Astrocyte (in vitro differentiated cells and primary cell): ENCODE data around the gene LRMDA. TPM values are rescaled to one million over a fixed set of nuclear protein-coding genes. Genes with fewer than 3 reads are reported as not detected.
"Not testable (repeated sequence)": the region's sequence is repeated elsewhere in the genome, so short reads cannot be mapped to it uniquely, and the experiment has no call there.

Source experiments
- DNase-seq: peaks from one replicate; pipeline ENCODE4 v3.0.0-alpha.2; 2010; ENCODE audit warnings: low read depth
- FAIRE-seq: peaks from 2 replicates; lab custom pipeline; 2011; peaks lifted over from hg19 to GRCh38; lab: Jason Lieb, UNC
- H2AFZ ChIP-seq: 2 replicates; pipeline ENCODE4 v1.6.0; 2012; ENCODE audit warnings: low read depth, low read length, inconsistent platforms
- H3K27ac ChIP-seq: 2 replicates; pipeline ENCODE4 v1.5.1; 2011; ENCODE audit warnings: low read depth, low read length, inconsistent platforms
- H3K27me3 ChIP-seq: 2 replicates; pipeline ENCODE4 v1.6.0; 2011; ENCODE audit warnings: low read length, inconsistent platforms; ENCODE audit not compliant: insufficient read depth
- H3K36me3 ChIP-seq: 2 replicates; pipeline ENCODE4 v1.5.1; 2011; ENCODE audit warnings: low read length, inconsistent platforms; ENCODE audit not compliant: insufficient read depth
- H3K4me1 ChIP-seq: 2 replicates; pipeline ENCODE4 v1.5.1; 2011; ENCODE audit warnings: low read length, inconsistent platforms; ENCODE audit not compliant: insufficient read depth
- H3K4me2 ChIP-seq: 2 replicates; pipeline ENCODE4 v1.6.0; 2012; ENCODE audit warnings: low read length, inconsistent platforms
- H3K4me3 ChIP-seq: 2 replicates; pipeline ENCODE4 v1.5.1; 2011; ENCODE audit warnings: low read depth, mild to moderate bottlenecking, low read length, inconsistent platforms; ENCODE audit not compliant: insufficient read depth
- H3K79me2 ChIP-seq: 2 replicates; pipeline ENCODE4 v1.6.0; 2012; ENCODE audit warnings: mild to moderate bottlenecking, low read length, inconsistent platforms; ENCODE audit not compliant: insufficient read depth
- H3K9ac ChIP-seq: 2 replicates; pipeline ENCODE4 v1.6.0; 2012; ENCODE audit warnings: mild to moderate bottlenecking, low read length, inconsistent platforms
- H3K9me3 ChIP-seq: 2 replicates; pipeline ENCODE4 v1.5.1; 2012; ENCODE audit warnings: low read depth, mild to moderate bottlenecking, low read length, inconsistent platforms; ENCODE audit not compliant: insufficient read depth
- H4K20me1 ChIP-seq: 2 replicates; pipeline ENCODE4 v1.6.0; 2012; ENCODE audit warnings: low read length, inconsistent platforms; ENCODE audit not compliant: insufficient read depth
- H3K27ac Mint-ChIP-seq: one replicate; pipeline ENCODE4 v1.8.0; 2021; ENCODE audit warnings: mild to moderate bottlenecking, mixed read lengths; ENCODE audit not compliant: unreplicated experiment
- H3K27me3 Mint-ChIP-seq: one replicate; pipeline ENCODE4 v1.8.0; 2021; ENCODE audit warnings: low read depth, mixed read lengths; ENCODE audit not compliant: unreplicated experiment
- H3K36me3 Mint-ChIP-seq: one replicate; pipeline ENCODE4 v1.8.0; 2021; ENCODE audit warnings: low read depth, mixed read lengths; ENCODE audit not compliant: unreplicated experiment
- H3K4me1 Mint-ChIP-seq: one replicate; pipeline ENCODE4 v1.8.0; 2021; ENCODE audit warnings: low read depth, mixed read lengths; ENCODE audit not compliant: unreplicated experiment
- H3K4me3 Mint-ChIP-seq: one replicate; pipeline ENCODE4 v1.8.0; 2021; ENCODE audit warnings: mild to moderate bottlenecking, moderate library complexity, mixed read lengths; ENCODE audit not compliant: unreplicated experiment
- H3K9me3 Mint-ChIP-seq: one replicate; pipeline ENCODE4 v1.8.0; 2021; ENCODE audit warnings: mild to moderate bottlenecking, mixed read lengths; ENCODE audit not compliant: unreplicated experiment
- CTCF ChIP-seq: IDR thresholded peaks from 2 replicates; pipeline ENCODE4 v1.5.1; 2011; ENCODE audit warnings: low read depth, mild to moderate bottlenecking, inconsistent platforms, low read length, moderate library complexity; ENCODE audit not compliant: insufficient read depth
- EZH2 ChIP-seq: IDR thresholded peaks from 2 replicates; pipeline ENCODE4 v1.6.1; 2012; ENCODE audit warnings: mild to moderate bottlenecking, low read length, inconsistent platforms; ENCODE audit not compliant: insufficient read depth
- total RNA-seq: library from RNA; stranded (reverse); gene quantifications from 2 replicates; pipeline ENCODE4 v1.2.1, GENCODE V29; 2021

The LRMDA gene
- total RNA-seq, 1 donor from 2014 or later, result 2.7 TPM

GRCh38 chr10:75605096-75605495, 173.7 kb downstream of the LRMDA start:
- H3K4me3 Mint-ChIP-seq, result no peak overlapping the region
- H3K79me2 ChIP-seq, result no peaks in the 10 kb centered on the region
- no peak overlapping the region for H3K9ac ChIP-seq
- no peaks in the 10 kb centered on the region for H3K36me3 Mint-ChIP-seq
- H3K4me1 ChIP-seq, result no peaks in the 10 kb centered on the region
- H4K20me1 ChIP-seq, result no peaks in the 10 kb centered on the region
- H3K9me3 ChIP-seq, result no peaks in the 10 kb centered on the region
- DNase-seq, result no peak
- peaks cover 8% of the 10 kb centered on the region for H3K27me3 ChIP-seq
- no peaks in the 10 kb centered on the region for H3K36me3 ChIP-seq
- H3K4me3 ChIP-seq, result no peak overlapping the region
- H3K9me3 Mint-ChIP-seq, result no peaks in the 10 kb centered on the region
- H3K27ac ChIP-seq, result no peak overlapping the region
- H3K27ac Mint-ChIP-seq, result no peak overlapping the region
- H3K4me2 ChIP-seq, result no peak overlapping the region
- H3K27me3 Mint-ChIP-seq, result peaks cover 21% of the 10 kb centered on the region
- no peaks in the 10 kb centered on the region for H3K4me1 Mint-ChIP-seq
- no peak overlapping the region for H2AFZ ChIP-seq
- TF ChIP-seq EZH2, result no peak
- FAIRE-seq, result no peak

- H3K4me3 Mint-ChIP-seq, H3K4me1 Mint-ChIP-seq, H2AFZ ChIP-seq, H3K4me3 ChIP-seq, DNase-seq, FAIRE-seq, H3K36me3 ChIP-seq, H3K27ac ChIP-seq, H3K79me2 ChIP-seq, H3K27me3 ChIP-seq, H3K9me3 Mint-ChIP-seq, H3K9ac ChIP-seq, H3K9me3 ChIP-seq, H3K4me1 ChIP-seq, H3K4me2 ChIP-seq, H4K20me1 ChIP-seq, H3K36me3 Mint-ChIP-seq, H3K27ac Mint-ChIP-seq: not testable (repeated sequence)
- H3K27me3 Mint-ChIP-seq, result peaks cover 23% of the 10 kb centered on the region
Measured at GRCh38 chr10:75605795-75606194, 174.4 kb downstream of the LRMDA start.

- Histone ChIP-seq H3K27me3 (peaks cover 8% of the 10 kb centered on the region), H3K4me3 (no peak overlapping the region), H3K4me2 (no peak overlapping the region), H3K79me2 (no peaks in the 10 kb centered on the region), H3K36me3 (no peaks in the 10 kb centered on the region), H2AFZ (no peak overlapping the region), H3K4me1 (no peaks in the 10 kb centered on the region), H3K9ac (no peak overlapping the region), H4K20me1 (no peaks in the 10 kb centered on the region), H3K27ac (no peak overlapping the region), H3K9me3 (no peaks in the 10 kb centered on the region)
- no peak for TF ChIP-seq EZH2
- TF ChIP-seq CTCF, result no peak
- FAIRE-seq (no peak), DNase-seq (no peak)
- H3K27me3 Mint-ChIP-seq, result peaks cover 21% of the 10 kb centered on the region
- H3K9me3 Mint-ChIP-seq, result no peaks in the 10 kb centered on the region
- H3K36me3 Mint-ChIP-seq, result peaks cover 2% of the 10 kb centered on the region
- H3K27ac Mint-ChIP-seq, result no peak overlapping the region
- no peak overlapping the region for H3K4me3 Mint-ChIP-seq
- no peaks in the 10 kb centered on the region for H3K4me1 Mint-ChIP-seq
Measured at GRCh38 chr10:75606203-75606779, 174.9 kb downstream of the LRMDA start.
